Coronary artery (tissue), 2 donors: ENCODE results near the gene AUTS2.

ENCODE experiments used
- DNase-seq: peaks from one replicate; pipeline ENCODE4 v3.0.0-alpha.2; 2017; ENCODE audit warnings: low spot score
- H3K27ac ChIP-seq, 2 donors: fragments of 200-600 bp; sonication (generic); one replicate each; pipeline ENCODE4 v1.5.1; 2016 to 2019
- H3K4me3 ChIP-seq: fragments of 200-600 bp; sonication (generic); 2 replicates; pipeline ENCODE4 v1.5.1; 2016; ENCODE audit warnings: mild to moderate bottlenecking, moderate library complexity
- TF ChIP-seq, protein P1 (sequence below): fragments of 200-600 bp; sonication (generic); IDR thresholded peaks from one replicate; pipeline ENCODE4 v1.5.1; 2019; ENCODE audit warnings: antibody characterized with exemption

Gene AUTS2

DNA sequence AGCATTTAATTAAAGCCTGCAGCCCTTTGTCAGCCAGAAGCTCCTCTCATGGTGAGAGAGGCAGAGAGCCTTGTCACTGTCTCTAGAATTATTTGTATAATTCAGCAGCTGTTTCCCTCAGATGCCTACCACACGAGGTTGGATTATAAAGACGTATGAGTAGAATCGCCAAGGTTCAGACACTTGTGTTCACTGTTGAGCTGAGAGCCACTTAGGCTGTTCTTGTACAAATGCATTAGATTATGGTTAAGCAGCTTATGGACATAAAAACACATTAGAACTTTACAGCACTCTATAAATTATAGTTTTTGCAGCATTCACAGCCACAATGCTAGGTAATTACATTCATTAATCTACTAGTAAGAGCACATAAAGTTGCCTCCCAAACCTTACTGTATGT lies 282.6 kb downstream of the AUTS2 start:
- DNase-seq: no peak
- H3K27ac ChIP-seq: no peak overlapping the region
- no peak overlapping the region for H3K4me3 ChIP-seq
- TF ChIP-seq, protein P1, sequence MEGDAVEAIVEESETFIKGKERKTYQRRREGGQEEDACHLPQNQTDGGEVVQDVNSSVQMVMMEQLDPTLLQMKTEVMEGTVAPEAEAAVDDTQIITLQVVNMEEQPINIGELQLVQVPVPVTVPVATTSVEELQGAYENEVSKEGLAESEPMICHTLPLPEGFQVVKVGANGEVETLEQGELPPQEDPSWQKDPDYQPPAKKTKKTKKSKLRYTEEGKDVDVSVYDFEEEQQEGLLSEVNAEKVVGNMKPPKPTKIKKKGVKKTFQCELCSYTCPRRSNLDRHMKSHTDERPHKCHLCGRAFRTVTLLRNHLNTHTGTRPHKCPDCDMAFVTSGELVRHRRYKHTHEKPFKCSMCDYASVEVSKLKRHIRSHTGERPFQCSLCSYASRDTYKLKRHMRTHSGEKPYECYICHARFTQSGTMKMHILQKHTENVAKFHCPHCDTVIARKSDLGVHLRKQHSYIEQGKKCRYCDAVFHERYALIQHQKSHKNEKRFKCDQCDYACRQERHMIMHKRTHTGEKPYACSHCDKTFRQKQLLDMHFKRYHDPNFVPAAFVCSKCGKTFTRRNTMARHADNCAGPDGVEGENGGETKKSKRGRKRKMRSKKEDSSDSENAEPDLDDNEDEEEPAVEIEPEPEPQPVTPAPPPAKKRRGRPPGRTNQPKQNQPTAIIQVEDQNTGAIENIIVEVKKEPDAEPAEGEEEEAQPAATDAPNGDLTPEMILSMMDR: no peak

DNA sequence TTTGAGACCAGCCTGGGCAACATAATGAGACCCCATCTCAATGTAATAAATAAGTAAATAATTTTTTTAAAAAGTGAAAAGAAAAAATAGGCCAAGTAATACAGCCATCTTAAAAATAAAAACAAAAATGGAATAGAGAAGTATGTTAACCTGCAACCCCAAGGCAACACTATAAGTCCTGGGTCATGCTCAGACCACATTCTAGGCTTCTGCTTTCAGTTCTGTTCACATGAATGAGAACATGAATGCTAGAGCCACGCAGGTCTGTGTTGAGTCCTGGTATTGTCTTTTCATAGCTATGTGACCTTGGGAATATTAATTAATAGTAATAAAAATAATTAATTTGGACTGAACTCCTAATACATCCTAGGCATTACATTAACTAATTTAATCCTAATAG lies 284.0 kb downstream of the AUTS2 start:
- Histone ChIP-seq H3K27ac (no peak overlapping the region), H3K4me3 (no peak overlapping the region)
- DNase-seq: no peak
- TF ChIP-seq, protein P1: no peak

DNA sequence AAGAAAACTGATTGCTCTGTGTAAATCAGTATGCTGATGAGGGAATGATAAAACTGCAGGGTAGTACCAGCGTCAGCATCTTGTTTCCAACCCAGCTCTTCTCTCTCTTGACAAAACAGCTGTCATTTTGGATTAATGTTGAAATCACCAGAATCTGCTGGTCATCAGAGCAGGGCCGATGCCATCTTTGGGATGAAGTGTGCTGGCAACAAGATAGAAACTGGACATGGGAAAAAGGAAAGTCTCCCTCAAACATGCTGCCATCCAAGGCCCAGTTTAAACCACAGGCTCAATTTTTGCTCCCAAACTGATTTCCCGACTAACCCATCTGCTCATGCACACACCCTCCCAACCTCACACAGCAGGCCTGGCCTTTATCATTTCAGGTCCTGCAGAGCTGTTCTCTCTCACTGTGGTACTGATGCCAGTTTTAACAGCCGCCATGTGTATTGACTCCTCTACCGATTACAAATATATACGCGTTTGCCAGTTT lies 285.2 kb downstream of the AUTS2 start:
- TF ChIP-seq, protein P1: no peak
- H3K27ac ChIP-seq: no peak overlapping the region
- DNase-seq: no peak
- H3K4me3 ChIP-seq: no peak overlapping the region

DNA sequence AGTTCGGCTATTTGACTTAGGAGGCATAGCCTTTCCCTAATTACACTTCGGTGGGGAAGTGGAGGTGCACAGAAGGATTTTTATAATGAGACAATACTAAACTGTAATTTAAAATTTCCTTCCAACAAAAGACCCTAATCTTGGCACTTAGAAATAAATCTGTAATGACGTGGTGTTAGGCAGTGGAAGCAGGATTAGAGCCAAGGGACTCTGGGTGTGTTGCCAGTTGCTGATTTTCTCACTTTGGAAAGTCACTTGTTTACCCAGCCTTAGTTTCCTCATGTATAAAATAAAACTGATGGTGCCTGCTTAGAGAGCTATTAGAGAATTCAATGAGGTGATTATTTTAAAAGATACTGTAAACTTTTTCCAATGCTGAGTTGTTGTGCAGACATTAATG lies 287.2 kb downstream of the AUTS2 start:
- no peak overlapping the region for H3K4me3 ChIP-seq
- no peak for DNase-seq
- H3K27ac ChIP-seq: no peak overlapping the region
- TF ChIP-seq, protein P1: no peak

DNA sequence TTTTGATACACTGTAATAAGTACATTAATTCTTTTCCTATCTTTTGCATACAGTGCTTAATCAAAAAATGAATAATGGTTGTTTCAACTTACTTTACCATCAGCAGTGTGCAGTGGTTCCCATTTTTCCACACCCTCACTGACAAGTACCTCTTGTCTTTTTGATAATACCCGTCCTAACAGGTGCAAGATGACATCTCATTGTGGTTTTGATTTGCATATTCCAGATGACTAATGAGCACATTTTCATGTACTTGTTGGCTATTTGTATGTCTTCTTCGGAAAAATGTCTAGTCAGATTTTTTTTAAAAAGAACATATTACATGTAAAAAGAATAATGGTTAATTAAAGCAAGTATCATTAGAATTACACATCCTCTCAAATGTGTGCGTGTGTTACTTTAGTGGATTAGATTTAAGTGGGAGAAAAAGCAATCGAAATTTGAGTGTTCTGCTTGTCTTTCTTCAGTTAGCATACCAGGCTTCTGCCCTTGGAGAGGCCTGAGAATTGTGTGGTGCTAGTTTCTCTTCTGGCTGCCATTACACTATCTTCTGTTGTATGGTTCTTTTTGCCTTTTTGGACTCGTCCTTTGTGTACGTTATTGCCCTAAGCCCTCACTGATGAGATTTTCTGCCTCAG lies 291.2 kb downstream of the AUTS2 start:
- TF ChIP-seq, protein P1: no peak
- H3K4me3 ChIP-seq: no peak overlapping the region
- no peak for DNase-seq
- H3K27ac ChIP-seq: no peak overlapping the region

DNA sequence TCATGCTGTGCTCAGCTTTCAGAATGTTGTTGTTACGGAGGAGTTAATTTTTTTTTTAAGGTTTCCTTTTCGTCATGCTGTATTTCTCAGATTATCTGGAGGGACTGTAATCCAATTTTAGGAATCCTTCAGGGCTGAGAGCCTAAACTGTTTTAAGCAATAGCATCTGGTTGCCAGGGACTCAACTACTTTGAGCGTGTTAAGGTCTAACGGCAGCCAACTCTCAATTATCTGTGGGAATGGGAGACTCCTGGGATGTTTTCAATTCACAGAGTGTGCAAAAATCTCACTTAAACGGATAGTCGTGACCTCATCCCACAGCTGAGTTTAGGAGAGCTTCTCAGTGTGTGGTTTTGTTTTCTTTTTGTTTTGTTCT lies 291.7 kb downstream of the AUTS2 start:
- TF ChIP-seq, protein P1: no peak
- no peak overlapping the region for H3K27ac ChIP-seq
- DNase-seq: no peak
- no peak overlapping the region for H3K4me3 ChIP-seq

DNA sequence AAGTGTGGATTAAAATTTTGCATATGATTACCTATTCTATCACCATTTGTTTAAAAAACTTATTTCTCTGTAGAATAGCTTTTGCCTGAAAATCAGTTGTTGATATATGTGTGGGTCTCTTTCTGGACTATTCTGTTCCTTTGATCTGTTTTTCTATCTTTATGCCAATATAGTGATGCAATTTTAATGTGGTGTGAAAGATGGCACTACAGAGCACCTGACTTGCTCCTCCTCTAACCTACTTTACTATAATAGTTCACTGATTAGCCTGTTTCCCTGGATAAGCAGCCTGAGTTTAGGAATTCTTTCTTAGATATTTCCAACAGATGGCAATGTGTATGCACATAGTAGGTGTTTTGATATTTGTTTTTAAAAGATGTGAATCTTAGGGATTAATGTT lies 294.5 kb downstream of the AUTS2 start:
- no peak overlapping the region for H3K27ac ChIP-seq

More for the DNA sequence above, 294.5 kb downstream of the AUTS2 start:
- TF ChIP-seq, protein P1: no peak
- no peak for DNase-seq
- H3K4me3 ChIP-seq: no peak overlapping the region
